AG09319 (cell line): ENCODE measurements around the gene AFDN.

Experiments used
- DNase-seq: peaks from one replicate; pipeline ENCODE4 v3.0.0-alpha.2; 2010; ENCODE audit warnings: low read depth; ENCODE audit errors: extremely low read depth
- TF ChIP-seq, protein P1 (sequence below): IDR thresholded peaks from 2 replicates; pipeline ENCODE4 v1.5.1; 2011; ENCODE audit warnings: low read depth, mild to moderate bottlenecking, inconsistent platforms, low read length, moderate library complexity

The AFDN gene

DNA sequence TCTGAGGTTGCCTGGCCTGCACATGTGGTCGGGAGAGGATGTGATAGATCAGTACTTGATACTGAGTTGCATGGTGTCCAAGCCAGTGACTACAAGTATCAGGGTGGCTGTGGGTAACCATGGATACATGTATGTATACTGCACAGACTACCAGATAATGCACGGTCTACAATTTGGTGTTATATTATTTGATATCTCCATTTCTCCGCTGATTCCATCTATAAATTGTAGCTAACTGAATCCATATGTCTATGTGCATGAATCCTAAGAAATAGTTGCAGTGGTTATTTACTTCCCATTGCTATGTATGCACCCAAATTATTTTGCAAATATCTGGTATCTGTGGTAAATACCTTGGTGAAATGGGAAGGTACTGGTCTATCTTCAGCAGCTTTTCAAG lies 87.0 kb downstream of the AFDN start:
- TF ChIP-seq, protein P1, sequence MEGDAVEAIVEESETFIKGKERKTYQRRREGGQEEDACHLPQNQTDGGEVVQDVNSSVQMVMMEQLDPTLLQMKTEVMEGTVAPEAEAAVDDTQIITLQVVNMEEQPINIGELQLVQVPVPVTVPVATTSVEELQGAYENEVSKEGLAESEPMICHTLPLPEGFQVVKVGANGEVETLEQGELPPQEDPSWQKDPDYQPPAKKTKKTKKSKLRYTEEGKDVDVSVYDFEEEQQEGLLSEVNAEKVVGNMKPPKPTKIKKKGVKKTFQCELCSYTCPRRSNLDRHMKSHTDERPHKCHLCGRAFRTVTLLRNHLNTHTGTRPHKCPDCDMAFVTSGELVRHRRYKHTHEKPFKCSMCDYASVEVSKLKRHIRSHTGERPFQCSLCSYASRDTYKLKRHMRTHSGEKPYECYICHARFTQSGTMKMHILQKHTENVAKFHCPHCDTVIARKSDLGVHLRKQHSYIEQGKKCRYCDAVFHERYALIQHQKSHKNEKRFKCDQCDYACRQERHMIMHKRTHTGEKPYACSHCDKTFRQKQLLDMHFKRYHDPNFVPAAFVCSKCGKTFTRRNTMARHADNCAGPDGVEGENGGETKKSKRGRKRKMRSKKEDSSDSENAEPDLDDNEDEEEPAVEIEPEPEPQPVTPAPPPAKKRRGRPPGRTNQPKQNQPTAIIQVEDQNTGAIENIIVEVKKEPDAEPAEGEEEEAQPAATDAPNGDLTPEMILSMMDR = no peak
- no peak for DNase-seq

DNA sequence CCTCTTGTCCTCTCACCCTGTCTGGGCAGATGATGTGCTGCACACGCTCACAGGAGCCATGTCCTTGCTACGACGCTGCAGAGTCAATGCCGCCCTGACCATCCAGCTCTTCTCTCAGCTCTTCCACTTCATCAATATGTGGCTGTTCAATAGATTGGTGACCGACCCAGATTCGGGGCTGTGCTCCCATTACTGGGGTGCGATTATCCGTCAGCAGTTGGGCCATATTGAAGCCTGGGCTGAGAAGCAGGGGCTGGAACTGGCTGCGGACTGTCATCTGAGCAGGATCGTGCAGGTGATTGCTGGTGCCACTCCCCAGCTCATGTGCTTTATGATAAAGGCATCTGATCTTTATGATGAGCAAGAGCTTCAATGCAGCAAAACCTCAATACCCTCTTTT lies 88.4 kb downstream of the AFDN start:
- TF ChIP-seq, protein P1 = no peak
- no peak for DNase-seq

DNA sequence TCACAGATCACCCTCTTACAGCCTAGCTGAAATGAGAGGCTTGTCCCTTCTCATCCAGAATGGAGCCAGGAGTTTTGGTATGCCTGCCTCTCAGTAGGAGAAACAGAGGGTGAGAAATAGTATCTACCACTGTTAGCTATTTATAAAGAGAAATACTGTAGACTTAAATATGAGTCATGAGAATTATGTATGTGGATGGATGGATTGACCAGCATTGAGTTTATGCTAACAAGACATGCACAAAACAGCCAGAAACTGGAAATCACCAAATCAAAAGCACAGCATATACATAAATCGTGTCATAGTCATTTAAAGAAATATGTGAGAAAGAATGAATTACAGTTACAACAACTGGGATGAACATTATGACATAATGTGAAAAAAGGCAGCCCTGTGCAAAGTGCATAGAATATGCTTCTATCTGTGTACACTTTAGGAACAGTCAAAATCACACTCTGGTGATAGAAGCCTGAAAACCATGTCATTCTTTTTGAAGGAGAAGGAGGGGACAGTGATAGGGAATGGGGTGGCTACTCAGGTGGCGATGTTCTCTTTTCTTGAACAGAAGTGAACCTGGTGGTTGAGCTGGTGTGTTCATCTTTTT lies 90.9 kb downstream of the AFDN start:
- DNase-seq = no peak
- TF ChIP-seq, protein P1 = no peak

DNA sequence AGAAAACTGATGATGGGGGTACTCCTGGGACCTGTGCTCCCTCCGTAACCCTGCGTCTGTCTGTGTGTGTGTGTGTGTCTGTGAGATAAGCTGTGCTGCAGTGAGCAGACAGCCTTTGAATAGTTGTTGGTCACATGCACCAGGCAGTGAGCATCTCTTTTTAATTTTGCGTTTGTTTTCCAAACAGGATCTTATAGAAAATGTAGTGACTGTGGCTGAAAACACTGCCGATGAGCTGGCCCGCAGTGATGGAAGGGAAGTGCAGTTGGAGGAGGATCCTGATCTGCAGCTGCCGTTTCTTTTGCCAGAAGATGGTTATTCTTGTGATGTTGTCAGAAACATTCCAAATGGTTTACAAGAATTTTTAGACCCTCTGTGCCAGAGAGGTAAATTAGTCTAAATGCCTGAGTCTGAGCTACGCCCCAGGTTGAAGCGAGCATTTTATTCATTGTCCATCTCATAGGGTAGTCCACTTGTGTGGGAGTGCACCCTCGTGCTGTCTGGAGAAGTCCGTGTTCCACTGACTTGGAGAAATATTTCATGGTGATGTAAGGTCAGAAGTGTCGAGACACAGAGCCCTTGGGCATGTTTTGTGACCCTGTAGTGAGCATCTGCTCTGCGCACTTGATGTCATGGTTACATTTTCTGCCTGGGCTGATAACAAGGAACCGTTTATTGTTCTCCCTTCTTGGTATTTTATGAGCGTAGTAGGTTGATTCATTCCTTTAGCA lies 92.0 kb downstream of the AFDN start:
- TF ChIP-seq, protein P1 = no peak
- DNase-seq = no peak

DNA sequence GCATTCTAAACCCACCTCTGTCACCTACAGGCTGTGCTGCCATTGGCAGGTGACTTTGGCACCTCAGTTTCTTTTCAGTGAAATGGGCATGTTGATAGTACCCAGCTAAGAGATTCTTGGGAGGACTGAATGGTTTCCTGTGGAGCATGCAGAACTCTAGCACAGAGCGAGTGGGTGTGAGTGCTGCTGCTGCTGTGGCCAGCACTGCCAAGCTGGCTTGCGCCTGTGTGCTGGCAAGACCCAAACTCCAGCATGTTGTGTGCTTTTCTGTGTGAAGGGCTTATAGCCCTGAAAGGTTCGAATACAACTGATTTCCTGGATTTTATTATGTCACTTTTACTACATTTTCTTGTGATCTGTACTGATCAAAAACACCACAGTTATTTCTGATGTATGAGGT lies 92.6 kb downstream of the AFDN start:
- TF ChIP-seq, protein P1 = no peak
- DNase-seq = no peak

DNA sequence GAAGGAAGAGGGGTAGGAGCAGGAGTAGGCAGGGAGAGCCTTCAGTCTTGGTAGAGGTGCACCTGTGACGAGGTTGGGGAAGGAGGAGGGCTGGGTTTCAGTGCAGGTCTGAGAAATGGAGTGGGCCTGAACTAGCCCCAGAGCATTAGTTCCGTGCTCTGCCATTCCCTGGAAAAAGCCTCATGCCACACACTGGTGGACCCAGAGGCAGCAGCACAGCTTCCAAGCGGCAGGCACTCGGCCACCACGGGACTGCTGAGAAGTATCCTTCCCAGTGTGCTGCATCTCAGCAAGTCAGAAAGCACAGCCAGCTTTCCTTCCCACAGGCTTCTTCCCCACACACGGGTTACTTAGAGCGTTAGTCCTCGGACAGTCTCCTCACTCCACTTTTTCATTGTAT lies 93.5 kb downstream of the AFDN start:
- TF ChIP-seq, protein P1 = no peak
- no peak for DNase-seq

DNA sequence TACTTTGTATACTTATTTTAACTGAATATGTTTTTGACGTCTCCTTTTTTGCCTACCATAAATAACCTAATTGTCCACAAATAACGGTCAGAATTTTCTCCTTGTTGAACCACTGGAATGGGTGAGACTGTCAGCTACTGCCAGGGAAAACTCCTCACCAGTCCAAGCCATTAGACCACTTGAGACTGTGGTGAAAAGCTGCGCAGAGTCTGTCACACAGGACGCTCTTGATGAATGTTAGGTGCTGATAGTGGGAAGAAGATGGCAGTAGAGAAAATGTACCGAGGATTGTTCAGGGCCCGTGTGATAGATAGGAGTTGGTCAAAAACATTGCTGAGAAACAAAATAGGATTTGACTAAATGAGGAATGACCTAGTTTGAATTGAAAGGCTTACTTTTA lies 95.1 kb downstream of the AFDN start:
- TF ChIP-seq, protein P1 = no peak
- no peak for DNase-seq
